Fibroblast of villous mesenchyme (primary cell): Measurements from ENCODE around the gene SOX6. TPM values are rescaled to one million over a fixed set of nuclear protein-coding genes. Genes with fewer than 3 reads are reported as not detected.

Experiments
- DNase-seq: peaks from one replicate; pipeline ENCODE4 v3.0.0-alpha.2; 2010; ENCODE audit warnings: low read depth
- H3K4me3 ChIP-seq: 2 replicates; pipeline ENCODE4 v1.5.1; 2011; ENCODE audit warnings: low read depth, mild to moderate bottlenecking, low read length
- total RNA-seq: library from RNA; depleted of rRNA; stranded (reverse); fragments of >200 nt; gene quantifications from 2 replicates; pipeline ENCODE4 v1.2.3, GENCODE V29; 2012
- TF ChIP-seq, protein P1 (sequence below): IDR thresholded peaks from 2 replicates; pipeline ENCODE4 v1.5.1; 2012; ENCODE audit warnings: low read depth, mild to moderate bottlenecking, low read length; ENCODE audit not compliant: insufficient read depth

The SOX6 gene
- total RNA-seq, 1 donor, result 22.0 TPM

DNA sequence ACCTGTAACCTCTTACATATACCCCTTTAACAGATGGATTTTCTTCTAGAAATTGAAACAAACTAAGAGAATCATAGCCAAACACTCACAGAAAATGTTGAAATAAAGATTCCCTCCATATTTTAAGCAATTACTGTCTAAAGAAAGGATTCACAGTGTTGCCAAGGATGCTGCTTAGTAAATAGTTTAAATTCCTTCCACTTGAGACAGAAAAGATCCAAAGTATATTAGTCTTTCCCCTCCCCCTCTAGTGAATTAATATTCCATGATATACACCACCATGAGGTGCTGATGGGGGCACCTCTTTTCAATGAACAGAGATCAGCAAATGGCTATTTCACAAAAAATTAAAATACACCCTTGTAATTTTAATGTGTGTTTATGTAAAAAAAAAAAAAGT is 186.8 kb downstream of the SOX6 start:
- TF ChIP-seq, protein P1, sequence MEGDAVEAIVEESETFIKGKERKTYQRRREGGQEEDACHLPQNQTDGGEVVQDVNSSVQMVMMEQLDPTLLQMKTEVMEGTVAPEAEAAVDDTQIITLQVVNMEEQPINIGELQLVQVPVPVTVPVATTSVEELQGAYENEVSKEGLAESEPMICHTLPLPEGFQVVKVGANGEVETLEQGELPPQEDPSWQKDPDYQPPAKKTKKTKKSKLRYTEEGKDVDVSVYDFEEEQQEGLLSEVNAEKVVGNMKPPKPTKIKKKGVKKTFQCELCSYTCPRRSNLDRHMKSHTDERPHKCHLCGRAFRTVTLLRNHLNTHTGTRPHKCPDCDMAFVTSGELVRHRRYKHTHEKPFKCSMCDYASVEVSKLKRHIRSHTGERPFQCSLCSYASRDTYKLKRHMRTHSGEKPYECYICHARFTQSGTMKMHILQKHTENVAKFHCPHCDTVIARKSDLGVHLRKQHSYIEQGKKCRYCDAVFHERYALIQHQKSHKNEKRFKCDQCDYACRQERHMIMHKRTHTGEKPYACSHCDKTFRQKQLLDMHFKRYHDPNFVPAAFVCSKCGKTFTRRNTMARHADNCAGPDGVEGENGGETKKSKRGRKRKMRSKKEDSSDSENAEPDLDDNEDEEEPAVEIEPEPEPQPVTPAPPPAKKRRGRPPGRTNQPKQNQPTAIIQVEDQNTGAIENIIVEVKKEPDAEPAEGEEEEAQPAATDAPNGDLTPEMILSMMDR, result peak; percentile 6
- no peak for DNase-seq

DNA sequence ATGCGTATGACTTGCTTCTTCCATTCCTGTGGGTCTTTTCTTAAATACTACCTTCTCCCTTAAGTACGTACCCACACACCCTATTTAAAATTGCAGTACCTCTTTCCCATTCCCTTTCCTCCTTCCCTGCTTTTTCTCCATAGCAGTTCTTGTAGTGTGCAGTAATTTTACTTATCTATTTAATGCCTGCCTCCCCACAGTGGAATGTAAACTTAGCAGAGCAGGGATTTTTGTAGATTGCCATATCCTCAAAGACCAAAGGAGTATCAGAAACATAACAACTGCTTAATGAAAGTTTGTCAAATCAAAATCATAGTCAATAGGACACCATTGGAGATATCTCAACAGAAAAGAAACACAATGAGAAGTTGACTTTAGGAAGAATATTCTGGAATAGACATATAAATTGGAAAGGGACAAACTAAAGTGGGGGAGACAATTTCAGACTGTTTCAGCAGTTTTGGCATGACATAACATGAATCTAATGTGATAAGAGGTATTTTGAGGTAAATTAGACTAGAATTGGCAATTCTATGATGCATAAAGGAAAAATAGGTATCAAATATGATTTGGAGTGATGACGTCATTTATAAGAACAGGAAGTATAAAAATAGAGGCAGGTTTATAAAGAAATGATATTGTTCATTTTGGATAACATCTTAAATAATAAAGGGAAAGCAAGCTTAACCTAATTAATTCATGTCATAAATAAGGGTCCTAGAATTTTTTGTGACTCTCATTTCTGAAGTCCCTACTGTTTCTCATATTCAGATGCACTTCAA is 188.4 kb downstream of the SOX6 start:
- H3K4me3 ChIP-seq, result no peak overlapping the region
- TF ChIP-seq, protein P1, result no peak
- peak; percentile 42 for DNase-seq

More for the DNA sequence above, 186.8 kb downstream of the SOX6 start:
- H3K4me3 ChIP-seq, result no peak overlapping the region

DNA sequence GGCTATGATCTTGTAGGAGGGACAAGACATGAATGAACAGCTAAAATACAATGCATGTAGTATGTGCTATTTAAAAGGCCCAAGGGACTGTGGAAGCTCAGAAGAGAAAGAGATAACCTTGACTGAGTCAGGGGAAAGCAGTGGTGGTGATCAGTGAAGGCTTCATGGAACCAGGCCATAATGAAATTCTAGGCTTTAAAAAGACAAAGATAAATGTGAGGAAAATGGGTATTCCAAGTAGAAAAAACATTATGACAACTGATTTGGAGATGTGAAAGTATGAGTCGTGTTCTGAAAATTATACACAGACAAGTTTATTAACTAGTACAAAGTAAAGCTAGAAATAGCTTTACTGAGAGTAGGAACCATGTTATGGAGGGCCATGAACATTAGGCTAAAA is 189.8 kb downstream of the SOX6 start:
- TF ChIP-seq, protein P1, result no peak
- no peak overlapping the region for H3K4me3 ChIP-seq
- DNase-seq, result no peak

DNA sequence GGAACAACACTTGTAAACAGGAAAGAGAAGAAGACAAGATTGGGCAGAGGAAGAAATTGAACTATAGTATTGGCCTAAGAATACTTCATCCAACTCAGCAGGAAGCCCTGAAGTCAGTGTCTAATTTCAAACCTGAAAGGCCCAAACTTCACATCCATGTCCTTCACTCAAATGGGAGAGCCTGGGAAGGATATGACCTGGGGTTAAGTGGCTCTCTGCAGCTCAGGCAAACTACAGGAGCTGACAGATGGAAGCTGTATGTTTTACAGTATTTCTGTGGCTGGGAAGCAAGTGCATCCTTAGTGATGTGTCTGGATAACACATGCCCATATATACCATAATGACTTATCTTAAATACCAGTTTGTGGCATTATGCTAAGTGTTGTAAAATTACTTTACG is 196.2 kb downstream of the SOX6 start:
- DNase-seq, result peak; percentile 33
- TF ChIP-seq, protein P1, result no peak
- no peak overlapping the region for H3K4me3 ChIP-seq

DNA sequence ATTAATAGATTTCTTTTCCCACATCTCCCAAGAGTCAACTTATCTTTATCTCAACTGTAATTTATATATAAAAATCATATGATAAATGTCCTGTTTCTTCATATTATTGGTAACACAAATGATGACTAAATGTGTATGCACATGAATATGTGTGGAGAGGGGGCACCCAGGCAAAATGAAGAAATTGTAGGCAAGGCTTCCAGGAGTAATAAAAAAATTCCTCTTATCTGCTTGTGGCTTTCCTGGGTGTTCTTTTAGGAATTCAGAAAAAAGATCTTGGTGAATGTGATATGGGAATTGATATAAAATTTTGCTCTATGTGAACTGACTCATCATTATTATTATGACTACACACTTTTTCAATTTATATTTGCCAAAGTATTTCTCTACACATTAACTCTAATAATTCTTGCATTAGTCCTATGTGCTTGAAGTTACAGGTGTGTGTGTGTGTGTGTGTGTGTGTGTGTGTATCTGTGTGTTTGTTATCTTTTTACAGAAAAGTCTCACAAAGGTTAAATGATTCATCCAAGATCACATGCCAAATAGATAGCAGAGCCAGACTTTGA is 197.8 kb downstream of the SOX6 start:
- no peak overlapping the region for H3K4me3 ChIP-seq
- no peak for DNase-seq
- TF ChIP-seq, protein P1, result no peak

DNA sequence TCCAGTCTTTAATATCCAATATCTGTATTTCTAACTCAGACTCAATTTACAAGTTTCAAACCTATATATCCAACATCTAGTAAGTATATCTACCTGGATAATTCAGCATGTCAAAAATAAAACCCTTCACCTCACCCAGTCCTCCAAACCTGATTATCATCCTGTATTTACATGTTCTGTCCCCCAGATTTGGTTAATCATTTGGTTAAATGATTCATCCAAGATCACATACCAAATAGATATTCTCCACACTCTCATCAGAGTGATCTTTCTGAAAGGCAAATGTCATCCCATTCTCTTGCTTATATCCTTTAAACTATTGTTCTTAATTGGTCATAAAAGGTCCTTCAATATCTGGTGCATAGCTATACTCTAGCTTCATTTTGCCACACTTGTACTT is 199.0 kb downstream of the SOX6 start:
- no peak for DNase-seq
- TF ChIP-seq, protein P1, result no peak
- no peak overlapping the region for H3K4me3 ChIP-seq

DNA sequence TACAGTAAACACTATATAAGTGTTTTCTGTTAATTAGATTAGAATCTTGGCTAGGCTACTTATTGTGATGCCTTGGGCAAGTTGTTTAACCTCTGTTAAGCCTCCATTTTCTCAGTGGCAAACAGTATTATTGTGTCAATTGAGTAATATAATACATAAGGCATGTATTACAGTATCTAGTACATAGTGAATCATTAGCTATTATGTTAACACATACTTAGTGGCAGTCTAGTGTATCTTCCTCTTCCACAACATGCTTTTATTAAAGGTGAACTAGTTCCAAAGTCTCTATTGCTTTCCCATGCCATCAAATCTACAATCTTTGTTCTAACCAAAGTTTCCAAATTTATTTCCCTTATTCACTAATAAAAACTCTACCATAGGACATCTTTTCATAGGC is 200.9 kb downstream of the SOX6 start:
- H3K4me3 ChIP-seq, result no peak overlapping the region
- TF ChIP-seq, protein P1, result no peak
- no peak for DNase-seq
